ENCODE measurements around the gene DACT3. TPM values are rescaled to one million over a fixed set of nuclear protein-coding genes. Genes with fewer than 3 reads are reported as not detected.

Gene DACT3
- total RNA-seq, 4 donors from 2014 or later: 0.68 to 1.8 (median 1.2) TPM

- H3K36me3 ChIP-seq: peaks cover 54% of the 10 kb centered on the region
These were observed 51.2 kb downstream of the DACT3 start for GRCh38 chr19:46609511-46610412.

GRCh38 chr19:46608581-46609345 is 52.2 kb downstream of the DACT3 start:
- WGBS: 90% methylated on average over 24 of the region's 27 CpGs
- peaks cover 48% of the 10 kb centered on the region for H3K4me1 ChIP-seq
- peak in 1 of 2 donors; percentile 76 for DNase-seq (ENCODE audit: low spot score in 2 of 2)
- H3K4me3 ChIP-seq: no peak overlapping the region
- no peaks in the 10 kb centered on the region for H3K9me3 ChIP-seq
- H3K27me3 ChIP-seq: no peaks in the 10 kb centered on the region
- H3K36me3 ChIP-seq: peaks cover 54% of the 10 kb centered on the region
- TF ChIP-seq EP300 (IDR thresholded peaks at IDR 0.05): no peak
- TF ChIP-seq POLR2A (IDR thresholded peaks at IDR 0.05): no peak
- no peak for TF ChIP-seq POLR2AphosphoS5 (IDR thresholded peaks at IDR 0.05)
- TF ChIP-seq CTCF (IDR thresholded peaks at IDR 0.05): no peak
- H3K27ac ChIP-seq: no peak overlapping the region

More at GRCh38 chr19:46609511-46610412, 51.2 kb downstream of the DACT3 start:
- Histone ChIP-seq H3K4me1 (peaks cover 45% of the 10 kb centered on the region), H3K27ac (no peak overlapping the region), H3K4me3 (no peak overlapping the region), H3K27me3 (no peaks in the 10 kb centered on the region), H3K9me3 (no peaks in the 10 kb centered on the region)
- TF ChIP-seq EP300 (IDR thresholded peaks at IDR 0.05) (no peak), POLR2A (IDR thresholded peaks at IDR 0.05) (no peak), CTCF (IDR thresholded peaks at IDR 0.05) (no peak), POLR2AphosphoS5 (IDR thresholded peaks at IDR 0.05) (no peak)
- DNase-seq (ENCODE audit: low spot score in 2 of 2): peak; percentile 44 to 77
- WGBS: 80% methylated on average over 28 of the region's 30 CpGs

GRCh38 chr19:46608178-46608577 is 52.8 kb downstream of the DACT3 start:
- Histone ChIP-seq H3K27me3 (no peaks in the 10 kb centered on the region), H3K4me1 (peaks cover 54% of the 10 kb centered on the region), H3K9me3 (no peaks in the 10 kb centered on the region), H3K27ac (no peak overlapping the region), H3K4me3 (no peak overlapping the region), H3K36me3 (peaks cover 54% of the 10 kb centered on the region)
- whole genome bisulfite sequencing: no CpG with 5 or more reads among the region's 9 CpGs
- no peak for DNase-seq (ENCODE audit: low spot score in 2 of 2)
- TF ChIP-seq CTCF (IDR thresholded peaks at IDR 0.05) (no peak), EP300 (IDR thresholded peaks at IDR 0.05) (no peak), POLR2AphosphoS5 (IDR thresholded peaks at IDR 0.05) (no peak), POLR2A (IDR thresholded peaks at IDR 0.05) (no peak)

- Histone ChIP-seq H3K36me3 (peaks cover 54% of the 10 kb centered on the region), H3K9me3 (no peaks in the 10 kb centered on the region), H3K4me1 (peaks cover 61% of the 10 kb centered on the region), H3K27me3 (no peaks in the 10 kb centered on the region), H3K4me3 (no peak overlapping the region), H3K27ac (no peak overlapping the region)
- TF ChIP-seq POLR2AphosphoS5 (IDR thresholded peaks at IDR 0.05) (no peak), EP300 (IDR thresholded peaks at IDR 0.05) (no peak), CTCF (IDR thresholded peaks at IDR 0.05) (no peak), POLR2A (IDR thresholded peaks at IDR 0.05) (no peak)
- WGBS: 88% methylated on average over 12 of the region's 12 CpGs
- peak; percentile 48 to 67 for DNase-seq (ENCODE audit: low spot score in 2 of 2)
These were observed 53.5 kb downstream of the DACT3 start for GRCh38 chr19:46607448-46607841.

Data from suprapubic skin (tissue), 4 donors.